Thyroid gland (tissue), 4 donors: Measurements from ENCODE around the gene RFX8.

Experiments used
- POLR2A ChIP-seq, 2 donors: fragments of 450-650 bp; IDR thresholded peaks; one replicate each; pipeline ENCODE4 v1.6.1; 2017; ENCODE audit warnings: antibody characterized with exemption in 2 of 2, mild to moderate bottlenecking in 2 of 2, moderate library complexity in 1 of 2
- TF ChIP-seq, protein P1 (sequence below), 6 experiments: fragments of 200-600 bp in 3 of 6; fragments of 450-650 bp in 3 of 6; sonication (generic) in 3 of 6; IDR thresholded peaks; one replicate each; pipeline ENCODE4 v1.5.1; 2016 to 2019; ENCODE audit warnings: antibody characterized with exemption in 6 of 6, mild to moderate bottlenecking in 2 of 6, inconsistent platforms in 1 of 6, moderate library complexity in 1 of 6

DNA sequence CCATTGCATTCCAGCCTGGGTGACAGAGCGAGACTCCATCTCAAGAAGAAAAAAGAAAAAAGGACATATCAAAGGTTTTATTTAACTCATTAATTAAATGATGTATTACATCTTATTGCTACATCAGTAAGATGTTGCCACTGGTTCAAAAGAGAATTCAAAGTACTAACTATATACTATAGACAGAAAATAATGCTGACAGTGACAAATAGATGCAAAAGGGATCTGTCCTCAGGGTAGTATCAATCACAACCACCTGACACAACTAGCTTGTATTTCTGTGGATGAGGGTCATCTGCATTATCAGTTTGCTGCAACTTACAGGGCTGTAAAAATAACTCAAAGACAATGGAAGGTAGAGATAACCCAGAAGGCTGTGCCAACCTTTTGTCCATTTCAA is 71.2 kb downstream of the RFX8 start:
- TF ChIP-seq, protein P1, sequence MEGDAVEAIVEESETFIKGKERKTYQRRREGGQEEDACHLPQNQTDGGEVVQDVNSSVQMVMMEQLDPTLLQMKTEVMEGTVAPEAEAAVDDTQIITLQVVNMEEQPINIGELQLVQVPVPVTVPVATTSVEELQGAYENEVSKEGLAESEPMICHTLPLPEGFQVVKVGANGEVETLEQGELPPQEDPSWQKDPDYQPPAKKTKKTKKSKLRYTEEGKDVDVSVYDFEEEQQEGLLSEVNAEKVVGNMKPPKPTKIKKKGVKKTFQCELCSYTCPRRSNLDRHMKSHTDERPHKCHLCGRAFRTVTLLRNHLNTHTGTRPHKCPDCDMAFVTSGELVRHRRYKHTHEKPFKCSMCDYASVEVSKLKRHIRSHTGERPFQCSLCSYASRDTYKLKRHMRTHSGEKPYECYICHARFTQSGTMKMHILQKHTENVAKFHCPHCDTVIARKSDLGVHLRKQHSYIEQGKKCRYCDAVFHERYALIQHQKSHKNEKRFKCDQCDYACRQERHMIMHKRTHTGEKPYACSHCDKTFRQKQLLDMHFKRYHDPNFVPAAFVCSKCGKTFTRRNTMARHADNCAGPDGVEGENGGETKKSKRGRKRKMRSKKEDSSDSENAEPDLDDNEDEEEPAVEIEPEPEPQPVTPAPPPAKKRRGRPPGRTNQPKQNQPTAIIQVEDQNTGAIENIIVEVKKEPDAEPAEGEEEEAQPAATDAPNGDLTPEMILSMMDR (IDR thresholded peaks at IDR 0.05), result no peak
- TF ChIP-seq POLR2A (IDR thresholded peaks at IDR 0.05), result no peak
